Measurements from ENCODE around the gene RAP2B.
A peak's percentile ranks its signal among the peaks of the same experiment; 100 is the strongest.

The RAP2B gene

GRCh38 chr3:153161138-153161713 is 800 bp upstream of the RAP2B start:
- peak overlapping the region; percentile 98 for H3K27ac ChIP-seq (ENCODE audit: low read length)
- H3K4me1 ChIP-seq (ENCODE audit: low read length): peaks cover 39% of the 10 kb centered on the region
- TF ChIP-seq CTCF (IDR thresholded peaks at IDR 0.05; ENCODE audit: low read depth, low read length) (no peak), EZH2phosphoT487 (IDR thresholded peaks at IDR 0.05; ENCODE audit: low read depth) (no peak)
- peak overlapping the region; percentile 97 for H3K4me2 ChIP-seq (ENCODE audit: low read length)
- peaks cover 41% of the 10 kb centered on the region for H3K79me2 ChIP-seq (ENCODE audit: low read length)
- peak overlapping the region; percentile 95 for H3K4me3 ChIP-seq (ENCODE audit: low read length)
- H3K27me3 ChIP-seq (ENCODE audit: low read depth, low read length): no peaks in the 10 kb centered on the region
- peaks cover 25% of the 10 kb centered on the region for H4K20me1 ChIP-seq (ENCODE audit: insufficient read depth, low read length)
- H3K9ac ChIP-seq (ENCODE audit: low read length): peak overlapping the region; percentile 99
- peak overlapping the region; percentile 80 for H2AFZ ChIP-seq (ENCODE audit: low read depth, low read length)
- H3K36me3 ChIP-seq (replicated peaks; ENCODE audit: low read depth, low read length): peaks cover 18% of the 10 kb centered on the region
- H3K9me3 ChIP-seq (ENCODE audit: insufficient read depth, low read length): no peaks in the 10 kb centered on the region

DNA sequence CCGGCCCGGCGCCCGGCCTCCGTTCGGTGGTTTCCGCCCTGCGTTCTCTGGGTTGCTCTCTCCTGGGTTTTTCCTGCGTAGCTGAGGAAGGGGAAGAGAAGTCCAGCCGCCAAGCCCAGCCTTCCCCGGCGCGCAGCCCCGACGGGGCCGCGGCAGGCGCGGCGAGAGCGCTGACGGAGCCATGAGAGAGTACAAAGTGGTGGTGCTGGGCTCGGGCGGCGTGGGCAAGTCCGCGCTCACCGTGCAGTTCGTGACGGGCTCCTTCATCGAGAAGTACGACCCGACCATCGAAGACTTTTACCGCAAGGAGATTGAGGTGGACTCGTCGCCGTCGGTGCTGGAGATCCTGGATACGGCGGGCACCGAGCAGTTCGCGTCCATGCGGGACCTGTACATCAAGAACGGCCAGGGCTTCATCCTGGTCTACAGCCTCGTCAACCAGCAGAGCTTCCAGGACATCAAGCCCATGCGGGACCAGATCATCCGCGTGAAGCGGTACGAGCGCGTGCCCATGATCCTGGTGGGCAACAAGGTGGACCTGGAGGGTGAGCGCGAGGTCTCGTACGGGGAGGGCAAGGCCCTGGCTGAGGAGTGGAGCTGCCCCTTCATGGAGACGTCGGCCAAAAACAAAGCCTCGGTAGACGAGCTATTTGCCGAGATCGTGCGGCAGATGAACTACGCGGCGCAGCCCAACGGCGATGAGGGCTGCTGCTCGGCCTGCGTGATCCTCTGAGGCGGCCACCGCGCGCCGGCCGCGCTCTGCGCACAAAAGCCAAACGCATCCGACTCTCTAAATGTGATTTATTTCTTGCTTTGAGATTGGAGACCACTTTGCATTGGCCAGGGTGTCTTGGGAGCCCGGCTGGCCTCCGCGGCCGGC is 727 bp downstream of the RAP2B start:
- Histone ChIP-seq H3K9me3 (ENCODE audit: insufficient read depth, low read length) (no peaks in the 10 kb centered on the region), H3K4me1 (ENCODE audit: low read length) (peaks cover 46% of the 10 kb centered on the region), H2AFZ (ENCODE audit: low read depth, low read length) (0 out of 2 replicates have a peak overlapping the region, but pooled peaks have one; percentile 31), H3K4me3 (ENCODE audit: low read length) (peak overlapping the region; percentile 95), H3K9ac (ENCODE audit: low read length) (peak overlapping the region; percentile 80), H3K27me3 (ENCODE audit: low read depth, low read length) (no peaks in the 10 kb centered on the region), H3K79me2 (ENCODE audit: low read length) (peaks cover 51% of the 10 kb centered on the region), H4K20me1 (ENCODE audit: insufficient read depth, low read length) (peaks cover 39% of the 10 kb centered on the region), H3K4me2 (ENCODE audit: low read length) (peak overlapping the region; percentile 77), H3K27ac (ENCODE audit: low read length) (peak overlapping the region; percentile 55), H3K36me3 (replicated peaks; ENCODE audit: low read depth, low read length) (peaks cover 23% of the 10 kb centered on the region)
- TF ChIP-seq EZH2phosphoT487 (IDR thresholded peaks at IDR 0.05; ENCODE audit: low read depth): no peak
- no peak for TF ChIP-seq CTCF (IDR thresholded peaks at IDR 0.05; ENCODE audit: low read depth, low read length)

DNA sequence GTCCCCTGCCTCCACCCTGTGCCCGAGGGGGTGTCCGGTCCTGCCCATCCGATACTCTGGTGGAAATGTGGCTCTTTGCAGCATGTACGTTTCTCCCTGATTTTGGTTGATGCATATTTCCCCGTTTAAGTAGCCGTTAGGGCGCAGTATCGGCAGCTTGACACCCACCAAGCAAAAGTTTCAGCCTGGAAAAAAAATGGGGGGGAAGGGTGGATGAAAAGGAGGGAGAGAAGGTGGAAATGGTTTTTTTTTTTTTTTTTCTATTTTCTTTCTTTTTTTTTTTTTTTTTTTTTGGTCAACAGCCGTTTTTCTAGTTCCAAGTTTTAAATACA is 1.3 kb downstream of the RAP2B start:
- Histone ChIP-seq H3K4me2 (ENCODE audit: low read length) (peak overlapping the region; percentile 77), H3K27ac (ENCODE audit: low read length) (no peak overlapping the region), H2AFZ (ENCODE audit: low read depth, low read length) (no peak overlapping the region), H3K4me1 (ENCODE audit: low read length) (peaks cover 46% of the 10 kb centered on the region), H3K27me3 (ENCODE audit: low read depth, low read length) (no peaks in the 10 kb centered on the region), H3K4me3 (ENCODE audit: low read length) (peak overlapping the region; percentile 95), H3K36me3 (replicated peaks; ENCODE audit: low read depth, low read length) (peaks cover 23% of the 10 kb centered on the region), H3K9ac (ENCODE audit: low read length) (peak overlapping the region; percentile 80), H3K9me3 (ENCODE audit: insufficient read depth, low read length) (no peaks in the 10 kb centered on the region), H4K20me1 (ENCODE audit: insufficient read depth, low read length) (peaks cover 43% of the 10 kb centered on the region), H3K79me2 (ENCODE audit: low read length) (peaks cover 51% of the 10 kb centered on the region)
- TF ChIP-seq EZH2phosphoT487 (IDR thresholded peaks at IDR 0.05; ENCODE audit: low read depth) (no peak), CTCF (IDR thresholded peaks at IDR 0.05; ENCODE audit: low read depth, low read length) (no peak)

- Histone ChIP-seq H3K4me3 (ENCODE audit: low read length) (peak overlapping the region; percentile 95), H3K27me3 (ENCODE audit: low read depth, low read length) (no peaks in the 10 kb centered on the region), H3K4me1 (ENCODE audit: low read length) (peaks cover 45% of the 10 kb centered on the region), H3K79me2 (ENCODE audit: low read length) (peaks cover 51% of the 10 kb centered on the region), H3K4me2 (ENCODE audit: low read length) (peak overlapping the region; percentile 77), H3K9me3 (ENCODE audit: insufficient read depth, low read length) (no peaks in the 10 kb centered on the region), H3K27ac (ENCODE audit: low read length) (no peak overlapping the region), H3K36me3 (replicated peaks; ENCODE audit: low read depth, low read length) (peaks cover 23% of the 10 kb centered on the region), H4K20me1 (ENCODE audit: insufficient read depth, low read length) (peaks cover 43% of the 10 kb centered on the region), H2AFZ (ENCODE audit: low read depth, low read length) (no peak overlapping the region), H3K9ac (ENCODE audit: low read length) (peak overlapping the region; percentile 80)
- no peak for TF ChIP-seq CTCF (IDR thresholded peaks at IDR 0.05; ENCODE audit: low read depth, low read length)
- no peak for TF ChIP-seq EZH2phosphoT487 (IDR thresholded peaks at IDR 0.05; ENCODE audit: low read depth)
These were observed 1.9 kb downstream of the RAP2B start for GRCh38 chr3:153163756-153164550.

Measured in OCI-LY3 (cell line).